GM12872 (cell line): ENCODE data around the gene ZFYVE16.

ENCODE experiments used
- TF ChIP-seq, protein P1 (sequence below): IDR thresholded peaks from 3 replicates; pipeline ENCODE4 v1.5.1; 2011; ENCODE audit warnings: low read depth, mild to moderate bottlenecking, low read length, moderate library complexity; ENCODE audit not compliant: insufficient read depth

ZFYVE16 gene

GRCh38 chr5:80487829-80488721 is 80.2 kb downstream of the ZFYVE16 start, which contains the start of gene FAM151B:
Gene FAM151B (plus strand): TSS chr5:80488100. CDS start chr5:80488124, 24 bp downstream.
- TF ChIP-seq, protein P1, sequence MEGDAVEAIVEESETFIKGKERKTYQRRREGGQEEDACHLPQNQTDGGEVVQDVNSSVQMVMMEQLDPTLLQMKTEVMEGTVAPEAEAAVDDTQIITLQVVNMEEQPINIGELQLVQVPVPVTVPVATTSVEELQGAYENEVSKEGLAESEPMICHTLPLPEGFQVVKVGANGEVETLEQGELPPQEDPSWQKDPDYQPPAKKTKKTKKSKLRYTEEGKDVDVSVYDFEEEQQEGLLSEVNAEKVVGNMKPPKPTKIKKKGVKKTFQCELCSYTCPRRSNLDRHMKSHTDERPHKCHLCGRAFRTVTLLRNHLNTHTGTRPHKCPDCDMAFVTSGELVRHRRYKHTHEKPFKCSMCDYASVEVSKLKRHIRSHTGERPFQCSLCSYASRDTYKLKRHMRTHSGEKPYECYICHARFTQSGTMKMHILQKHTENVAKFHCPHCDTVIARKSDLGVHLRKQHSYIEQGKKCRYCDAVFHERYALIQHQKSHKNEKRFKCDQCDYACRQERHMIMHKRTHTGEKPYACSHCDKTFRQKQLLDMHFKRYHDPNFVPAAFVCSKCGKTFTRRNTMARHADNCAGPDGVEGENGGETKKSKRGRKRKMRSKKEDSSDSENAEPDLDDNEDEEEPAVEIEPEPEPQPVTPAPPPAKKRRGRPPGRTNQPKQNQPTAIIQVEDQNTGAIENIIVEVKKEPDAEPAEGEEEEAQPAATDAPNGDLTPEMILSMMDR: no peak

DNA sequence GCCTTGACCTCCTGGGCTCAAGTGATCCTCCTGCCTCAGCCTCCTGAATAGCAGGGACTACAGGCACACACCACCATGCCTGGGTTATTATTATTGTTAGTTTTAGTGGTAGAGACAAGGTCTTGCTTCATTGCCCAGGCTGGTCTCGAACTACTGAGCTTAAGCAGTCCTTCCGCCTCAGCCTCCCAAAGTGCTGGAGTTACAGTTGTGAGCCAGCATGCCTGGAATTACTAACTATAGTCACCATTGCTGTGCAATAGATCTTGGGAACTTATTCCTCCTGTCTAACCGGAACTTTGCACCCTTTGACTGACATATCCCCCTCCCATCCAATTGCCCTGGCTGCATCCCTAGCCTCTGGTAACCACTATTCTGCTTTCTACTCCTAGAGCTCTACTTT is 83.4 kb downstream of the ZFYVE16 start:
- TF ChIP-seq, protein P1: no peak

- TF ChIP-seq, protein P1: no peak
Observed at GRCh38 chr5:80492741-80493140, 84.9 kb downstream of the ZFYVE16 start.

DNA sequence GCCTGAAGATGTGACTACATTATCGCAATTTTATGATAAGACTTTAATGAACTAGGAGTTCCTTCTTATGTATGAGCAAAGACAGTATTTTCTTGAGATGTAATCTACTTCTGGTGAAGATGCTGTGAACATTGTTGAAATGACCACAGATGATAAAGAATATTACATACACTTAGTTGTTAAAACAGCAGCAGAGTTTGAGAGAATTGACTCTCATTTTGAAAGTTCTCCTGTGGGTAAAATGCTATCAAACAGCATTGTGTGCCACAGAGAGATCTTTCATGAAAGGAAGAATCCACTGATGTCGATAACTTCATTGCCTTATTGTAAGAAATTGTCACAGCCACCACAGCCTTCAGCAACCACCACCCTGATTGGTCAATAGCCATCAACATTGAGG is 88.0 kb downstream of the ZFYVE16 start:
- TF ChIP-seq, protein P1: no peak

GRCh38 chr5:80502800-80503199 is 94.9 kb downstream of the ZFYVE16 start:
- TF ChIP-seq, protein P1: no peak

- TF ChIP-seq, protein P1: no peak
Observed at GRCh38 chr5:80503641-80504040, 95.8 kb downstream of the ZFYVE16 start.

DNA sequence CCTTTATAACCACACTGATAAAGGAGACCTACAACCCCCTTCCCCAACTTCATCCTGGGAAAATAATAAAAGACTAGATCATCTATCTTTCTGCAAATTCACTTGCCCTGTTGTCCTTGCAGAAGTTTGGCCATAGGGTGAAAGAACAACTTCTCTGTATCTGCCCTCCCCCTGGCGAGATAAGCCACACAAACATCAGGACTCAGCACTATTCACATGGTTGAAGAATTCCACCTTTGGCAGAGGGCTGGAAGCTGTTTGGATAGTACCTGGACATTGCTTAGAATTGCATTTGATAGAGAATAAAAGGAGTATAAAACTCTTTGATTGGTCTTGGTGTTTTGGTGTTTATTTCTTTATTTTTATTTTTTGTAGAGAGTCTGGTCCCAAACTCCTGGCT is 97.0 kb downstream of the ZFYVE16 start:
- TF ChIP-seq, protein P1: no peak
